Activated T-cell treated with anti-CD3 and anti-CD28 coated beads, Interleukin-2, amount 50 U/mL, for 4 hours (primary cell): ENCODE data around the gene SATB2. TPM values are rescaled to one million over a fixed set of nuclear protein-coding genes. Genes with fewer than 3 reads are reported as not detected.

Experiments used
- ATAC-seq, 2 donors: fragments of 200-7000 bp; cut with Tn5 transposase; one replicate each; pipeline ENCODE4 v1.10.0; 2021
- DNase-seq: peaks from one replicate; pipeline ENCODE4 v3.0.0-alpha.2; 2020
- H3K27me3 Mint-ChIP-seq: one replicate; pipeline ENCODE4 v1.8.0; 2021; ENCODE audit warnings: low read depth, mixed read lengths
- H3K36me3 Mint-ChIP-seq: one replicate; pipeline ENCODE4 v1.8.0; 2022; ENCODE audit warnings: mixed read lengths; ENCODE audit not compliant: insufficient read depth
- H3K4me1 Mint-ChIP-seq: one replicate; pipeline ENCODE4 v1.8.0; 2021; ENCODE audit warnings: low read depth, mixed read lengths
- H3K4me3 Mint-ChIP-seq: one replicate; pipeline ENCODE4 v1.8.0; 2021; ENCODE audit warnings: mild to moderate bottlenecking, moderate library complexity, mixed read lengths
- H3K9me3 Mint-ChIP-seq: one replicate; pipeline ENCODE4 v1.8.0; 2021; ENCODE audit warnings: mixed read lengths
- total RNA-seq, 3 donors: library from RNA; stranded (reverse); gene quantifications; one replicate each; pipeline ENCODE4 v1.2.1, GENCODE V29; 2021

Gene SATB2
- total RNA-seq, 3 donors from 2014 or later, result 0.14 to 0.30 (median 0.18) TPM

GRCh38 chr2:199470361-199470671 lies 12.6 kb upstream of the SATB2 start:
- DNase-seq, result no peak
- peaks cover 89% of the 10 kb centered on the region for H3K27me3 Mint-ChIP-seq
- ATAC-seq, result no peak
- no peaks in the 10 kb centered on the region for H3K36me3 Mint-ChIP-seq
- peaks cover 6% of the 10 kb centered on the region for H3K4me1 Mint-ChIP-seq
- H3K9me3 Mint-ChIP-seq, result peaks cover 8% of the 10 kb centered on the region
- no peak overlapping the region for H3K4me3 Mint-ChIP-seq

- ATAC-seq, result no peak
- DNase-seq, result no peak
- Mint-ChIP-seq H3K27me3 (peaks cover 90% of the 10 kb centered on the region), H3K4me3 (no peak overlapping the region), H3K9me3 (peaks cover 11% of the 10 kb centered on the region), H3K36me3 (no peaks in the 10 kb centered on the region), H3K4me1 (peaks cover 8% of the 10 kb centered on the region)
Observed at GRCh38 chr2:199469514-199470360, 12.0 kb upstream of the SATB2 start.

DNA sequence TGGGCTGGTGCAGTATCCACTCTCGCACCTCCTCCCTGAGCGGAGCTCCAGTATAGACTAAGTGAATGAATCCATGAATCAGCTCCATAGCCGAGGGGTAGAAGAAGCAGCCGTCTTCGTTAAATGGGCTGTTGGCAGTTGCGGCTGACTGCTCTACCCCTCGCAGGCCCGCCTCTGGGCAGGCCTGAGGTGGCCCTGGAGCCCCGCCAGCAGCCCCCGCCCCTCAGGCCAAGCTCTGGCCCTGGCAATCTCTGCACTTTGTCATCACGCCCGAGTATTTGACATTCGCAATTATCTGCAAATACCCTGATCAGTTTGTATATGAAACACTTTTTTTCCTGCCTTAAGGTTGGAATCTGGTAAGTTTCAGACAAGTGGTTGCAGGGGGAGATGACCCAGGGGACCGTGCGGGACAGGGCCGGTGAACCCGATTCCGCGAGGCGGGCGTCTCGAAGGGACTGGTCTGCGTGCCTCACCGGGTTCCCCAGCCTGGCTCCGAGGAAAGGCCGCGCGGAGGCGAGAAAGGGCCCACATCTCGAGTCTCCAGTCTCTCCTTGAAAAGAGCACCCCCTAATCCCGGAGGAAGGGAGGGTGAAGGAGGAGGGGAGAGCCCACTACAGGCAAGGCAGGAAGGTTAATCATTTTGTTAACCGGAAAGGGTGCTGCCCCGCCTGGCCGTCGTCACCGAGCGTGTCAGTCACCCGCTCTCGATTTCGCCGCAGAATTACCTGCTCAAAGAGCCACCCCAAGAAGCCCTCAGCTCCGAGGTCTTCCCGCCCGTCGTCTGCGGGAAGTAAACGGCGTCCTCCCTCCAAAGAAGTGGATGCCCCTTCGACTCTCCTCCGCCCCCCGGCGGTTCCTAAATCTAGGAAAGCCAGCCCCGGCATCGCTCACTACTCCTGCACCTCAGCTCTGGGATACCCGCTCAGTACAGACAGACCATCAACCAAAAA lies 11.1 kb upstream of the SATB2 start:
- Mint-ChIP-seq H3K4me3 (no peak overlapping the region), H3K27me3 (peaks cover 91% of the 10 kb centered on the region), H3K9me3 (peaks cover 11% of the 10 kb centered on the region), H3K36me3 (no peaks in the 10 kb centered on the region), H3K4me1 (peaks cover 8% of the 10 kb centered on the region)
- DNase-seq (no peak), ATAC-seq (peak; percentile 27 to 46)

DNA sequence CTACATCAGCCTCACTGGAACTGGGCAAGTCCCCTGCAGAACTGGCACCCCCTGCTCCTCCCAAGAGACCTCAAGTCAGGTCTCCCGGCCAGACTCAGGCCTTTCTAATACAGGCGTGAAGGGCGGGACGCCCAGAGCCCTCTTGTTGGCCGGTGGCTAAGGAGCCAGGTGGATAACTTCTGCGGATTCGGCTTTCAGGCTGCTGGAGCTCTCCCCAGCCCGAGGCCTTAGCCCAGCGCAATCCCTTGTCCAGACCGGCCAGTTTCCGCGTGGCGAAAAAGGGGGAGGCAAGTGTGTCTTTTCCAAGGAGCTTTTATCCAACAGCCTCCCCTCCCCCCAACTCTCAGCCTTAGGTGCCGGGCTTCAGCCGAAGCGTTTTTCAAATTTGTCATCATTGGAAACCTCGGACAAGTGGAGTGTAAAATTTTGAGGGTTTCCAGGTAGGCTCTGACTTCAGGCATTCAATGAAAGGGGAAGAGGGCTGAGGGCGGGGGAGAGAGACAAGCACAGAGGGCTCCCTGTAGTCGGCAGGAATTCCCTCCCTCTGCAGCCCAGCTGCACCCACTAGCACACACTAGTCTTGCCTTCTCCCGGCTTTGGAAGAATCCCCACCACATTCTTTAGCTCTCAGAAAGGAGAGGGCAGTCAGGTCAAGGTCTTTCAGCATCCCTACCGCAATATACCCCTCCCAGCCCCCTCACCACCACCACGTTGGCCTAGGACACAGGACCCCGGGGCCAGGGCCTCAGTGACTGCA lies 9.5 kb upstream of the SATB2 start:
- Mint-ChIP-seq H3K4me3 (no peak overlapping the region), H3K36me3 (no peaks in the 10 kb centered on the region), H3K9me3 (peaks cover 11% of the 10 kb centered on the region), H3K4me1 (peaks cover 11% of the 10 kb centered on the region), H3K27me3 (peaks cover 92% of the 10 kb centered on the region)
- ATAC-seq (no peak), DNase-seq (no peak)

DNA sequence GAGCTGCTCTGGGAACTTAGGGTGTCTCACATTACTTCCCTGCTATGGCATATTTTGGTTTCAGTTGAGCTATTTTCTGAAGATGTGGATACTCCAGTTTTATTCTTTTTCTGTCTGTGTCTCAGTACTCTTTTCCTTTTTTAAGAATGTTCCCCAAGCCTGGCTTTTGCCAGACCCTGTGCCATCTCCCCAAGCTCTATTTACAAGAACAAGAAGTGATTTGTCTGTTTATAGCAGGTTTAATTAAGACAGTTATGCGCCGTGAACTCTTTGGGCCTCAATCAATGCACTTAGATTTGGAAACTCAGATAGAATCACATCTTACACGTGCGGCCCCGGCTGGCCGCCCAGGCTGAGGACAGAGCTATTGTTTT lies 8.9 kb upstream of the SATB2 start:
- peaks cover 11% of the 10 kb centered on the region for H3K9me3 Mint-ChIP-seq
- DNase-seq, result no peak
- H3K36me3 Mint-ChIP-seq, result no peaks in the 10 kb centered on the region

GRCh38 chr2:199465988-199466691 lies 8.4 kb upstream of the SATB2 start:
- no peak for ATAC-seq
- H3K4me1 Mint-ChIP-seq, result peaks cover 8% of the 10 kb centered on the region
- peaks cover 93% of the 10 kb centered on the region for H3K27me3 Mint-ChIP-seq
- DNase-seq, result no peak
- H3K4me3 Mint-ChIP-seq, result no peak overlapping the region
- peaks cover 12% of the 10 kb centered on the region for H3K9me3 Mint-ChIP-seq
- H3K36me3 Mint-ChIP-seq, result no peaks in the 10 kb centered on the region

More for the DNA sequence above, 8.9 kb upstream of the SATB2 start:
- Mint-ChIP-seq H3K27me3 (peaks cover 91% of the 10 kb centered on the region), H3K4me3 (no peak overlapping the region), H3K4me1 (peaks cover 10% of the 10 kb centered on the region)
- ATAC-seq, result no peak

DNA sequence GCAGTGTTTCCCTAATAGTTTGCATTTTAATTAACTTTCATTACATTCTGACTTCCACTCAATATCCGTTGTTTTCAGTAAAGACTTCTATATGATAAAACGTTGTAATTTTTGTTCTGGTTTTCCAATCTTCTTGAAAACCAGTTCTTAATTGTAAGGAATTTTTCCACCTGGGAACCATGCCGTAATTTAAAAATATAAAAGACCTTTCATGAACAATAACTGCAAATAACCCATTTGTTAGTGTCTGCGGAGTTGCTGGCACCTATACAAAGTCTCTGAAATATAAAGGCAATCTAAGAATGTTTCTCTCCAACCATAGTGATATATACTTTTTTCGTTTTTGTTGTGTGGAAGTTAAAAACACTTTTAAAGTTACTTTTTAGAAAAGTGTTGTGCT lies 7.7 kb upstream of the SATB2 start:
- DNase-seq, result no peak
- Mint-ChIP-seq H3K27me3 (peaks cover 91% of the 10 kb centered on the region), H3K4me1 (peaks cover 10% of the 10 kb centered on the region), H3K9me3 (peaks cover 16% of the 10 kb centered on the region), H3K4me3 (no peak overlapping the region), H3K36me3 (no peaks in the 10 kb centered on the region)
- ATAC-seq, result no peak

DNA sequence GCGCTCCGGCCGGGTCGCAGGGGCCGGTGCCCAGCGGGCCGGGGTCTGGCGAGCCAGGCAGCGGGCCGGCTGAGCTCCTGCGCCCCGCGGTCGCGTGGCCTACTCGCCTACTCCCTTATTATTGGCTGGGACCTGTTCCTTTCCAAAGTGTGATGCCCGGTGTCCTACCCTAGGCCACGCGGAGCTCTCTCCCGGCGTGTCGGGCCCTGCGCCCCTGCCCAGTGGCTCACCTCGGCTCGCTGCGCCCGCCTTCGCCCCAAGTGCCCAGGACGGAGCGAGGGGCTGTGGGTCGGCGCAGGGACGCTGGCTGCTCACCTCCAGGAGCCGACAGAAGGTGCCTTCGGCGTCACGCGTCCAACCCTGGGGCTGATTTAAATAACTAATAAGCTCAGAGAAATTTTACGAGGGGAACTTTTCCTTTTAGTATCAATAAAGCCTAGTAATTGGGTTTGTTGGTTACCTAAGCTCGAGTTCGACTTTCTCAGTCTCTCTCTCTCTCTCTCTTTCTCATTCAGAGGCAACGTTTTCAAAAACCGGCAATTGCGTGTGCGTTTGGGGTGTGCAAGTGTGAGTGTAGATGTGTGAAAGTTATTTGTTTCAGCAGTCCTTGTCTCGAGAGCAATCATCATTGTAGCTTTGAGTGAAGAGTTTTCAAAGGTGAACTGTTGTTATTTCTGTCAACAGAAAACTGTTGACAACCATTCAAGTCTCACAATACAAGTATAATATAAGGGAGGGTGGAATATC lies 7.0 kb upstream of the SATB2 start:
- H3K27me3 Mint-ChIP-seq, result peaks cover 91% of the 10 kb centered on the region
- DNase-seq, result no peak
- peaks cover 15% of the 10 kb centered on the region for H3K4me1 Mint-ChIP-seq
- no peak overlapping the region for H3K4me3 Mint-ChIP-seq
- H3K36me3 Mint-ChIP-seq, result no peaks in the 10 kb centered on the region
- peaks cover 16% of the 10 kb centered on the region for H3K9me3 Mint-ChIP-seq
- no peak for ATAC-seq

DNA sequence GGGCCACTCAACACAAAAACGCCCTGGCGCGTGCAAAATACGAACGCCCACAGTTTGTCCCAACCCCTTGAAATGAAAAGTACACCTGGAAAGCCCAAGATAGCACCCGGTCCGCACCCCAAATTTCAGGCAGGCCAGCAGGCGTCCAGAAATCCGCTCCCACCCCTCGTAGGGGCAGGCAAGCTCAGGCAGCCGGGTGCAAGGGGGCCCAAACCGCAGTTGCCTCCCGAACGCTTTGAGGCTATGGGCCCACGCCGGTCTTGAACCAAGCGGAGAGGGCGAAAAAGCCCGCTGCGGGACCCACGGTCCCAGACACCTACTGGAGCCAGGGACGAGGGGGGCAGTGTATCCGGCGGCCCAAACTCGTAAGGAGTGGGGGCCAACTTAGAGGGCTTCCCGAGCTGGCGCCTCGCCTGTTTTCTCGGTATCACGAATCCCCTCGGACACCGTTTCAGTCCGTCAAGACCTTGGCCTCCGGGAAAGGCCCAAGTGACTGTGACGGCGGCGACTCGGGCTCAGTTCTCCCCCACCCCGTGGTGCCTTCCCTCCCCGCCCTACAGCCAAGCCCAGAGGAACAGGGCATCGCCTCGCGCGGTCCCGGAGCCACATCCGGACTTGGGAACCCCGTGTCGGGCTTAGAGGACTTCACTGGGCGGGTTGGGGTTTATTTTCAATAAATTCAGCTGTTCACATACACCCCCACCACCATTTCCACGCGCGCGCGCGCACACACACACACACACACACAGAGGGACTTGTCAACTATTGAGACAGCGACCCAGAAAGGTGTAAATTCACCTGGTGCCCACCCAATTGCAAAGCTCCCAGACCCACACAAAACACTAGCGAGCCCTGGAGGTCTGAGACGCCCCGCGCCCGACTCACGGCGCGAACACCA lies 6.2 kb upstream of the SATB2 start:
- H3K27me3 Mint-ChIP-seq, result peaks cover 88% of the 10 kb centered on the region
- no peak for ATAC-seq
- H3K4me1 Mint-ChIP-seq, result peaks cover 17% of the 10 kb centered on the region
- no peak for DNase-seq
- no peaks in the 10 kb centered on the region for H3K36me3 Mint-ChIP-seq
- H3K9me3 Mint-ChIP-seq, result peaks cover 16% of the 10 kb centered on the region
- H3K4me3 Mint-ChIP-seq, result peak overlapping the region; percentile 19

- ATAC-seq, result peak; percentile 34 to 50
- H3K36me3 Mint-ChIP-seq, result no peaks in the 10 kb centered on the region
- no peak for DNase-seq
- peaks cover 79% of the 10 kb centered on the region for H3K27me3 Mint-ChIP-seq
- peaks cover 16% of the 10 kb centered on the region for H3K9me3 Mint-ChIP-seq
- peaks cover 17% of the 10 kb centered on the region for H3K4me1 Mint-ChIP-seq
- H3K4me3 Mint-ChIP-seq, result no peak overlapping the region
Observed at GRCh38 chr2:199462956-199463692, 5.4 kb upstream of the SATB2 start.

DNA sequence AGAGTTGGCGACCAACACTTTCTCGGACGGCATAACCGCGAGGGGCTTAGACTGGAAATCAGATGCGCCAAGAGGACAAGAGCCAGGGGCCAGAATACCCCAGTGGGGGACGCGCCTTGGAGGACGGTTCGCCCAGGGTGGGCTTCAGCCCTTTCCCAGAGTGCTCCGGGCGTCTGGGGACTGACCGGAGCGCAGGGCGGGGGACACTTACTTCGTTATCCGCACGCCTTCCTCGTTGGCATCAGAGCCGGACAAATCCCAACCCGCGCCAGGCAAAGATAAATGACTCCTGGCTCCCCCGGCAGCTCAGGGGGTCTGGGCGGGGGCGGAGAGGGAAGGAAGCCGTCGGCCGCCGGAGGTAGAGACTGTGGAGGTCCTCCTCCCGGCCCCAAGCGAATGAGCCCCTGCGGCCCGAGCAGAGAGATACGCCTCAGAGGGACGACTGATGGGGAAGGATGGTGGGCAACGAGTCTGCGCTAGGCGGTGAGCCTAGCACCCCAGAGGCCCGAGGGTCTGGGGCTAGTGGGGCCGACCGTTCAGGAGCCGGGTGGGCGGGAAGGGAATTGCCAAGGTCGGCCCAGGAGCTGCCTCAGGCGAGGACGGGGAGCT lies 4.7 kb upstream of the SATB2 start:
- Mint-ChIP-seq H3K36me3 (no peaks in the 10 kb centered on the region), H3K27me3 (peaks cover 75% of the 10 kb centered on the region), H3K9me3 (peaks cover 16% of the 10 kb centered on the region), H3K4me1 (peaks cover 20% of the 10 kb centered on the region), H3K4me3 (peak overlapping the region; percentile 13)
- DNase-seq, result no peak
- ATAC-seq, result no peak
